HG03442 (cell line): Measurements from ENCODE around the gene SIPA1.

ENCODE experiments used
- ATAC-seq: cut with Tn5 transposase; IDR thresholded peaks from one replicate; pipeline ENCODE4 v1.9.1; 2021; ENCODE audit warnings: mild to moderate bottlenecking, moderate library complexity; ENCODE audit not compliant: unreplicated experiment

SIPA1 gene

GRCh38 chr11:65607614-65608426, 30.1 kb upstream of the SIPA1 start:
- ATAC-seq, result no peak

GRCh38 chr11:65609229-65609628, 28.7 kb upstream of the SIPA1 start:
- ATAC-seq, result no peak

DNA sequence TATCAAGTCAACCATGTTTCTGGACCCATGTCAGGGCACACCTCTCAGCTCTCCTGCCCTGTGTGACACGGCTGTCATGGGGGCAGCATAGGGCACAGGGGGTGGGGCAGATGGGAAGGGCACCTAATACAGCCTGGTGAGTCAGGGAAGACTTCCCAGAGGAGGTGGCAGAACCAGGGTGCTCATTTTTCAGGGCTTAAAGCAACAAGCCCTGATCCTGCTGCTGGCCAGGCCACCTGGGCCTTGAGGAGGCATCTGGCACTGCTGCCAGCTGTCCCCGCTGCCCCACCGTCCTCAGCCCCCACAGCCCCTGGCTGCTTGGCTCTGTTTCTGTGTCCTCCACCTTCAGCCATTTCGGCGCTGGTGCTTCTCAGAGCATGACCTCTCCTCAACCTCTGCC, 28.2 kb upstream of the SIPA1 start:
- ATAC-seq, result no peak

- no peak for ATAC-seq
These were observed 27.5 kb upstream of the SIPA1 start for GRCh38 chr11:65610404-65610803.

GRCh38 chr11:65611028-65611757, 26.7 kb upstream of the SIPA1 start:
- ATAC-seq, result no peak

GRCh38 chr11:65611758-65612603, 25.9 kb upstream of the SIPA1 start:
- no peak for ATAC-seq

DNA sequence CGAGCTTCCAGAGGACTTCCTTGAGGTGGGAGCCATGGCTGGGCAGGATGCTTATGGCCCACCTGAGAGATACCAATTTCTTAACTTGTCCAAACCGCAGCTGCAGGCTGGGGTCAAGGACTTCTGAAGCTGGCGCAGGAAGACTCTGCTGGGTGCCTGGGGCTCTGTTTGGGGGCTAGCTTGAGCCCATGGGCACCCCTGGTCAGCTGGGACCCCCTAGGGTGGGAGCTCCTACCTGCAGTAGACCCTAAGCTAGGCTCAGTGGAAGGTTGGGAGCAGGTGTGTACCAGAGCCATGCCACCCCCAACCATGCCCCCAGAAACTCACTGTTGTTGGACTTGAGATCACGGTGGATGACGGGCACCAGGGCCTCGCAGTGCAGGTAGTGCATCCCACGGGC, 25.2 kb upstream of the SIPA1 start:
- ATAC-seq, result no peak

- no peak for ATAC-seq
These were observed 24.6 kb upstream of the SIPA1 start for GRCh38 chr11:65613091-65613928.

DNA sequence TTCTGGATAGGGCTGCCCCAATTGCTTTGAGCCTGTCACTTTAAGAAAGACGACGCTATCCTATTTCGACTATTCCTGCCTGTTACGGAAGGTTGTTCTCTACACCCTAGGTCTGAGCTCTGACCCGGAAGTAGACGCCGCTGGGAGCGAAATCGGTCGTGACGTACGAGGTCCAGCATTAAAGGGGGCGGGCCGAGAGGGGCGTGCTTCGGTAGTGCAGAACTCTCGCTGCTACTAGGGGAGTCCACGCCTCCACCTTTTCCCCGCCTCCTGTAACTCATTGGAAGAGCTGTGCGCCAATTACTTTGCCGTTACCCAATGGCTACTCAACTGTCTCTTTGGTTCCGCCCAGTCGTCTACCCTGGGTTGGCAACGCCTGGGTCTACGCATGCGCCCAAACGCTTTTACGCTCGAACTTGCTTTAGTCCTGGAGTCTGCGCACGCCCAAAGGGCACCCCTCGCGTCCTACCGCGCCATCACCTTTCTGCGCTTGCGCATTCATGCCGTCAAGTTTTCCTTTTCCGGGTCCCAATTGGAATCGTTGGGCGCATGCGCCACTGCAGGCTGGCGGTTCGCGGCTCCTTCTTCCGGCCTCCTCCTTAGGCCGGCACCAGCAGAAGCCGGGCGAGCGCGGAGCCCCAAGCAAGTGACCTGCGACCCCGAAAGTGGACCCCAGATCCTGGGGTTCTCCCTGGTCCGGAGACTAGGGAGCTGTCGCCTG, 22.5 kb upstream of the SIPA1 start, which contains the start of gene PCNX3:
Gene PCNX3, plus strand, starts transcription at position 548 of the 721 bp plus-strand sequence. CDS start 536 bp downstream, outside the sequence.
- peak; percentile 75 for ATAC-seq

- peak; percentile 7 for ATAC-seq
These were observed 21.8 kb upstream of the SIPA1 start for GRCh38 chr11:65615950-65616574.

GRCh38 chr11:65616575-65617001, 21.3 kb upstream of the SIPA1 start:
- no peak for ATAC-seq

- no peak for ATAC-seq
These were observed 20.6 kb upstream of the SIPA1 start for GRCh38 chr11:65617136-65617850.

DNA sequence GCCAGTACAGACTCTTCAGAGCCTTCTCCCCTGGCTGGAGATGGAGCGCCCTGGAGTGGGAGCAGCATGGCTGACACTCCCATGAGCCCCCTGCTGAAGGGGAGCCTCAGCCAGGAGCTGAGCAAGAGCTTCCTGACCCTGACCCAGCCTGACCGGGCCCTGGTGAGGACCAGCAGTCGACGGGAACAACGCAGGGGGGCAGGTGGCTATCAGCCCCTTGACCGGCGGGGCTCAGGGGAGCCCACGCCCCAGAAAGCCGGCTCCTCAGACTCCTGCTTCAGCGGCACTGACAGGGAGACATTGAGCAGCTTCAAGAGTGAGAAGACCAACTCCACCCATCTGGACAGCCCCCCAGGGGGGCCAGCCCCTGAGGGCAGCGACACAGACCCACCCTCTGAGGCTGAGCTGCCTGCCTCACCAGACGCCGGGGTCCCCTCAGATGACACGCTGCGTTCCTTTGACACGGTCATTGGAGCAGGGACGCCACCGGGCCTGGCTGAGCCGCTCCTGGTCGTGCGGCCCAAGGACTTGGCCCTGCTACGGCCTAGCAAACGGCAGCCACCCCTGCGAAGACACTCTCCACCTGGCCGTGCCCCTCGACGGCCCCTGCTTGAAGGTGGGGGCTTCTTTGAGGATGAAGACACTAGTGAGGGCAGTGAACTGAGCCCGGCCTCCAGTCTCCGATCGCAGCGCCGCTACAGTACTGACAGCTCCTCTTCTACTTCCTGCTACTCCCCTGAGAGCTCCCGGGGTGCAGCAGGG, 19.7 kb upstream of the SIPA1 start:
- ATAC-seq, result no peak

DNA sequence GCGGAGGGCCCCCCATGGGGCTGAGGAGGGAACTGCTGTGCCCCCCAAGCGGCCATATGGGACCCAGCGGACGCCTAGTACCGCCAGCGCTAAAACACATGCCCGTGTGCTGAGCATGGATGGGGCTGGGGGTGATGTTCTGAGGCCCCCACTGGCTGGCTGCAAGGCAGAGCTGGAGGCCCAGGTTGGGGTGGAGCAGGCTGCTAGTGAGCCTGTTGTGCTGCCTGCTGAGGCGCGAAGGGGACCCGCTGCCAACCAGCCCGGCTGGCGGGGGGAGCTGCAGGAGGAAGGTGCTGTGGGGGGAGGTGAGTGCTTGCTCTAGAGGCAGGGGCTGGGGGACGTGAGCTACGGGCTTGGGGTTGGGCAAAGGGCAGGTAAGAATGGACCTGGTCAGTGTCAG, 19.1 kb upstream of the SIPA1 start:
- no peak for ATAC-seq

GRCh38 chr11:65619281-65619928, 18.5 kb upstream of the SIPA1 start:
- no peak for ATAC-seq

DNA sequence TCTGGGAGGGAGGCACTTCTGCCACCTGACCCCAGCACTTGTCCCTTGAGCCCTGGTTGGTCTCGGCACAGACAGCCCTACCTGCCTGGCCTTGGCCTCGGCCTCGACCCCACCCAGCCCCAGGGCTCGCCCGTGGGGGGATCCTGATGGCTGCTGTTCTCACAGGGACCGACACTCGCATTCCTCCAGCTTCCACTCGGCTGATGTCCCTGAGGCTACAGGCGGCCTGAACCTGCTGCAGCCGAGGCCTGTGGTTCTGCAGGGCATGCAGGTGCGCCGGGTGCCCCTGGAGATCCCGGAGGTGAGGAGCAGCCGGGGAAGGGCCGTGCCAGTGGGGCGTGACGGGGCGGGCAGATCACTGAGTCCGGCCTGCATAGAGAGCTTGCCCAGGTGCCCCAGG, 17.2 kb upstream of the SIPA1 start:
- no peak for ATAC-seq

DNA sequence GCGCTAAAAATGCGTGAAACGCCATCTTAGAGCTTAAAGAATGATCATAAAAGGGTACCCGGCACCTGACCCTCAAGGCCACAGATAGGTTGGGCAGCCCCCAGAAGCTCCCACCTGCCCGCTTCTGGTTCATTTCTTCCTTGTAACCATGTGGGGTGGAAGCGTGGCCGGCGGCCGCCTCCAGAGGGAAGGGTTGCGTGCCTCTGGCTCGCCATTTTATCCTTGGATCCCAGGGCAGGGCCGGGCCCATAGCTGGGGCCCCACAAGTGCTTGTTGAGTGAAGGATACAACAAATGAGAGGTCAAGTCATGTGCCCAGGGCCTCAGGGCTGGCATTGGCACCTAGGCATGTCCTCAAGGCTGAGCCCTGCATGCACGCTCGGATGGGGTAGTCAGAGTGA, 16.4 kb upstream of the SIPA1 start:
- ATAC-seq, result no peak
